Kasumi-1 (cell line): ENCODE data around the gene CMA1.
"Not testable (repeated sequence)": the region's sequence is repeated elsewhere in the genome, so short reads cannot be mapped to it uniquely, and the experiment has no call there.

Source experiments
- DNase-seq, 2 experiments: peaks; one replicate each; lab custom pipeline; 2025; lab: John Stamatoyannopoulos, UW

Gene CMA1, protein sequence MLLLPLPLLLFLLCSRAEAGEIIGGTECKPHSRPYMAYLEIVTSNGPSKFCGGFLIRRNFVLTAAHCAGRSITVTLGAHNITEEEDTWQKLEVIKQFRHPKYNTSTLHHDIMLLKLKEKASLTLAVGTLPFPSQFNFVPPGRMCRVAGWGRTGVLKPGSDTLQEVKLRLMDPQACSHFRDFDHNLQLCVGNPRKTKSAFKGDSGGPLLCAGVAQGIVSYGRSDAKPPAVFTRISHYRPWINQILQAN

DNA sequence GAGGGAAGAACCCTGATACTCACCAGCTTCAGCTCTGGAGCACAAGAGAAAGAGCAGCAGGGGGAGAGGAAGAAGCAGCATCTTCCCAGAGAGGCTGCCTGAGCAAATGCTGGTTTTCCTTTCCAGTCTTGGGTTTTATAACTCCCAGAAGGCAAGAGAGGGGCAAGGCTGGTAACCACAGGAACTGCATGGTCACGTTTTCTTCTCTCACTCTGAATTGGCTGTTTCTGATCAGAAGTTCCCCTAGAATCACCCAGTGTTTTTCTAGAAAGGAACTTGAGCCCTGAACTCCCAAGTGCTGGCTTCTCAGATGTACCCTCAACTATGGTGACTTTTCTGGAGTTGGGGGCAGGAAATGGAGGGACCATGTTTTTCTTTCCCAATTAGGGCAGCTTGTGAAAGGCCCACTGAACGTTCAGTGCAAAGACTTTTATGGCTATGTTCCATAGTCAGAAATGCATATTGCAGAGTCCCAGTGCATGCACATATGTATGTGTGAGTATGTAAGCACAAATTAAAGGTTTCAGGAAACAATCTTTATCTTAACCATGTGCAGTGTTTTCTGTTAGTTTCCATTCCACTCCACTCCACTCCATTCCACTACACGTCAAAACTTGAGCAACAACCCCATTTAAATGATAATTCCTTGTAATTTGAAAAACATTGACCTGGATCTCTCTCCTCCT lies at the start of gene CMA1:
Gene CMA1, minus strand, starts transcription at position 111 of the 686 bp plus-strand sequence. Its CDS starts 30 bp downstream, at position 81.
- peak; percentile 5 to 22 for DNase-seq

DNA sequence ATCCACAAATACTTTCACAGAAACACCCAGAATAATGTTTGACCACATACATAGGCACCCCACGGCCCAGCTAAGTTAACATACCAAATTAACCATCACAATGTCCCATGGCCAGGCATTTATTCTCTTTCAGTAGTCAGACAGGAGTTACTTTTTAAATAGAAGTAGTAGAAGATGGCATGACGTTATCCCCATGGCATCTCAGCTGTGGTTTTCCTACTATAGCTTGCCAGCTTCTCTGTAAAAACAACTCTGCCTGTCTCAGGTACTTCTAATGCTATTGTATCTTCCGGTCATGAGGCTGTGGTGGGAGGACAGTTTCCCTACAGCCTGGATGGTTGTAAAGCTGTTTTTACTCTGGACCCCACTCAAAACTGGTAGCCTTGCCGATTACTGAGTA lies 48.7 kb upstream of the CMA1 start:
- DNase-seq, result no peak

GRCh38 chr14:24549064-24549463 lies 41.0 kb upstream of the CMA1 start:
- not testable (repeated sequence) for DNase-seq

DNA sequence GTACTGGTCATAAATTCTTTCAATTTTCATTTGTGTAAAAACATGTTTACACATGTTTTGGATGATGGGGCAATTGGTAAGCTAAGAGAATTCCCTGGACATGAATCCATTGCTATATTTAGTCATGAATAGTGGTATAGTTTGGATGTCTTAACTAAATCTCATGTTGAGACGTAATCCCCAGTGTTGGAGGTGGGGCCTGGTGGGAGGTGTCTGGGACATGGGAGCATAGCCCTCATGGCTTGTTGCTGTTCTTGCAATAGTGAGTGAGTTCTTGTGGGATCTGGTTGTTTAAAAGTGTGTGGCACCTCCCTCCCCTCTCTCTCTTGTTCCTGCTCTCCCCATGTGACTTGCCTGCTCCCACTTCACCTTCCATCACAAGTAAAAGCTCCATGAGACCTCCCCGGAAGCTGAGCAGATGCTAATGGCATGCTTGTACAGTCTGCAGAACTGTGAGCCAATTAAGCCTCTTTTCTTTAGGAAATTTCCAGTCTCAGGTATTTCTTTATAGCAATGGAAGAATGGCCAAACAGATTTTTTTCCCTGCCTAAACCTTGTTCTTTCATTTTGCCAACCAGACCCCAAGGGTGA lies 34.4 kb upstream of the CMA1 start:
- no peak for DNase-seq

DNA sequence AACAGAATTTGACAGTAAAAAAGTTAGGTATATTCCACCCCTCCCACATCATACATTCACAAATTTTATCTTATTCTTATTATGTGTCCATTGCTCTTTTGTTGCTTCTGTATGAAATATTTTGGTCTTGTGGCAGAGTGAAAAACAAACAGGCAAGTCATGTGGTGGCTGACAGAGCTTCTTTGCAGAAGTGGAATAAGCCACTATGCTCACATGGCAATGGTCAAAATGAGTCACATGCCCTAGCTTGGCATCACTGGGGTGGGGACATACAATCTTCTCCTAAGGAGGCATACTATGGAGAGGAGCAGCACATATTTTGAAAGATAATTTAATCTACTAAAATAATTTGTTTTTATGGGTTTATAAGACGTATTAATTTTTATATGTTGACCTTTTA lies 27.7 kb upstream of the CMA1 start:
- DNase-seq, result peak in 1 of 2 experiments; percentile 23

GRCh38 chr14:24534286-24534685 lies 26.2 kb upstream of the CMA1 start:
- DNase-seq, result peak; percentile 51

GRCh38 chr14:24525877-24526620 lies 18.0 kb upstream of the CMA1 start:
- DNase-seq, result not testable (repeated sequence)

GRCh38 chr14:24518851-24519250 lies 10.8 kb upstream of the CMA1 start:
- no peak for DNase-seq

GRCh38 chr14:24514209-24514608 lies 6.1 kb upstream of the CMA1 start:
- DNase-seq, result no peak

GRCh38 chr14:24513009-24513408 lies 4.9 kb upstream of the CMA1 start:
- peak in 1 of 2 experiments; percentile 32 for DNase-seq

- no peak for DNase-seq
Measured at GRCh38 chr14:24506443-24506842, 1.6 kb downstream of the CMA1 start.

- DNase-seq, result no peak
Measured at GRCh38 chr14:24504425-24504950, 3.6 kb downstream of the CMA1 start.

GRCh38 chr14:24491586-24492408 lies 16.3 kb downstream of the CMA1 start:
- DNase-seq, result not testable (repeated sequence)

DNA sequence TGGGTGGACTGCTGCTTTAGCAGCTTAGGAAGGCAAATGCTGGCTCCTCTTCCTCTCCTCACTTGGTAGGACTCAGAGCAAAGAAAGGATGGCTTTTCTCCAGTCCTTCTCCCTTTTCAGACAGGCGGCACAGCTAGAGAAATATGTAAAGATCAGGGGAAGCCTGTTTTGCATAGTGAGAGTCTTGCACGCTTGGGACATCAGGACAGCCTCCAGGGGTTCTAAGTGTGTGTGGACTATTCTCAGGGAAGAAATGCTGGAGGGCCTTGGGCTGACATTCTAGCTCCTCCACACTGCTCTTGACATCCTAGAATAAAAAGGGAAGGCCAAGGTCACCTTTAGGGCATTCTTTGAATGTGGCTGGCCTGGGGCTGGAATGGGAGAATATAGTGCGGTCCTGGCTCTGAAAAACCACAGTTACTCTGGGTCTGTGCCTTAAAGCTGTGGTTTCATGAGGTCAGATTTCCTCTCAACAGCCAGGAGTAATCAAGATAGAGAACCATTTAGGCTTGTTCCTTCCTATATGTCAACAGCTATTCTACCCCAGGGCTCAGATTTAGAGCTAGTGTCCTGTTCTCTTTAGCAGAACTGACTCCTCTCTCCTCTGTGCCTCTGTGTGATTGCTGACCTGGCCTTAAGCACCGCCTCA lies 24.3 kb downstream of the CMA1 start:
- peak; percentile 22 to 40 for DNase-seq

- peak in 1 of 2 experiments; percentile 10 for DNase-seq
Measured at GRCh38 chr14:24482699-24483303, 25.3 kb downstream of the CMA1 start.

DNA sequence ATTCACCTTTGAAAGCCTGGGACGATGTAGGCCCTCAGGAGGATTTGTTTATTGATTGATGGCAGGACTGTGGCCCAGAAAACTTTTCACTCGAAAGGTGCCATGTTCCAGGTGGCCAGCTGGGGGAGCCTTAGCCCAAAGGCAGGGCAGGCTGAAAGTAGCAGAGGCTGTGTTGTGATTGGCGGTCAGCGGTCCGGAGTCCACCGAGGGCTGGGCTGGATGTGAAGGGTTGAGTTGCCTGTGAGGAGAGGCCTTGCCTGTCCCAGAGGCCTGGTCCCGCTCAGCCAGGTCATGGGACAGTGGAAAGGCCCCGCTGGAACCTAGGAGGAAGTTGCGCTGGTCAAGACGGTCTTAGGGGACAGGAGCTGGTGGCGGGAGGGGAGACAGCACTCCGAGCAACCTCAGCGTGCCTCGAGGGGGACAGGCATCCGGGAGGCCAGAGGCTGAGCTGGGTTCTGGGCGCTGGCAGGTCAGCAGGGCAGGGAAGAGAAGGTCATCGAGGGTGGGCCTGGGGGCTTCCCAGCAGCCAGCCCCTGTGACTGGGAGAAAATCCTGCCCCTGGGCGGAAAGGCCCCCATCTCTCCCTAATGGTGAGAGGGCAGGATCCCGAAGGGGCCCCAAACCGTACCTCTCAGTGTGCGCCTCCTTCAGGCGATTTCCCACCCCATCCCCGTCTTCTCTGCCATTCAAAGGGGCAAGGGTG lies 26.3 kb downstream of the CMA1 start:
- DNase-seq, result peak; percentile 38 to 56

DNA sequence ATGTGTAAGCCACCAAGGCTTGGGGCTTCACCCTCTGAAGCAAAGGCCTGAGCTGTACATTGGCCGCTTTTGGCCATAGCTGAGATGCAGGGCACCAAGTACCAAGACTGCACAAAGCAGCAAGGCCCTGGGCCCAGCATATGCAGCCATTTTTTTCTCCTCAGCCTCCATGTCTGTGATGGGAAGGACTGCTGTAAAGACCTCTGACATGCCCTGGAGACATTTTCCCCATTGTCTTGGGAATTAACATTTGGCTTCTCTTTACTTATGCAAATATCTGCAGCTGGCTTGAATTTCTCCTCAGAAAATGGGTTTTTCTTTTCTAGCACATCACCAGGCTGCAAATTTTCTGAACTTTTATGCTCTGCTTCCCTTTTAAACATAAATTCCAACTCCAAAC lies 28.1 kb downstream of the CMA1 start:
- not testable (repeated sequence) for DNase-seq

GRCh38 chr14:24475261-24475660 lies 32.8 kb downstream of the CMA1 start:
- peak; percentile 26 to 37 for DNase-seq

- no peak for DNase-seq
Measured at GRCh38 chr14:24473211-24473610, 34.9 kb downstream of the CMA1 start.

DNA sequence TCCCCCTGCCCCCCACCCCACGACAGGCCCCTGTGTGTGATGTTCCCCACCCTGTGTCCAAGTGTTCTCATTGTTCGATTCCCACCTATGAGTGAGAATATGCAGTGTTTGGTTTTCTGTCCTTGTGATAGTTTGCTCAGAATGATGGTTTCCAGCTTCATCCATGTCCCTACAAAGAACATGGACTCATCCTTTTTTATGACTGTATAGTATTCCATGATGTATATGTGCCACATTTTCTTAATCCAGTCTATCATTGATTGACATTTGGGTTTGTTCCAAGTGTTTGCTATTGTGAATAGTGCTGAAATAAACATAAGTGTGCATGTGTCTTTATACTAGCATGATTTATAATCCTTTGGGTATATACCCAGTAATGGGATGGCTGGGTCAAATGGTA lies 37.6 kb downstream of the CMA1 start:
- DNase-seq, result not testable (repeated sequence)
